ENCODE data around the gene ZMYND10. TPM values are rescaled to one million over a fixed set of nuclear protein-coding genes. Genes with fewer than 3 reads are reported as not detected.
A peak's percentile ranks its signal among the peaks of the same experiment; 100 is the strongest.

Gene ZMYND10
- total and polyA plus RNA-seq, 9 of the 15 experiments (the other 6 are each of a cell fraction or from before 2014, with no cell fraction given) = 0.20 to 2.8 (median 0.70) TPM

DNA sequence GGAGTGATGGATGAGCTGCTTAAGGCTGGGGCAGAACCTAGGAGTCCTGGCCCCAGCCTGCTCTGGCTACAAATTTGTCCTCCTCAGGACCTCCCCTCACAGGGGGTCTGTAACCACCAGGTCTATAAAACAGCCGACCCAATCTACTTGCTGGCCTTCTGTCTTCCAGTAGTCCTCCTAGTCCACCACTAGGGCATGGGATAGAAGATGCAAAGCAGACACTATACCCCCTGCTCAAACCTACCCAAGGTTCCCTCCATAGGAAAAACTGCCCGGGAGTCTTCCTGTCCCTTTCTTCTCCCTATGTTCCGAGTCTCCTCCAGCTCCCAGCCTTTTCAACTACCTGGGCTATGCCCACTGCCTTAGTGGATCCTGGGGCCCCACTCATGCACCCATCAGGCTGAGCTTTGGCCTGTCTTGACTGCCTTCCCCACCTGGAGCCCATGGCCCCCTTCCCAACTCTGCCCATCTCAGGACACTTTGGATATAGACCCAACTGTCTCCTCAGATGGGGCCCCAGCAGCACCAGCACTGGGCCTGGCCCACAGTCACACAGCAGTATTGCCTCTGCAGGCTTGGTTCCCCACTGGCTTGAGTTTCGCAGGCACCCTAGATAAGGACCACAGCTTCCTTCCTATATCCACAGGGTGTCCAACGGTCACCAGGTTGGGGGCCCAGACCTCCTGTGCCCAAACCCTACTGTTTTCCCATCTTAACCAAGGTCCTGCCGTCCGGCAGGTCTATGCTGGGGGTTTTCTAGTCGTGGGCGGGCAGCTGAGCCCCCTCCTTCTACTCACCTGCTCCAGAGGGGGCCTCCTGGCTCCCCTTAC is 47.4 kb downstream of the ZMYND10 start:
- FAIRE-seq (peak; percentile 72), ATAC-seq (no peak), DNase-seq (ENCODE audit: extremely low read depth in 1 of 4, low spot score in 3 of 4) (peak in 2 of 4 experiments; percentile 36 to 54)
- Histone ChIP-seq H3K36me3 (ENCODE audit: control insufficient read depth, insufficient read depth, low read length) (peaks cover 19% of the 10 kb centered on the region; the same call in 2 of the 3 replicates), H3K4me2 (ENCODE audit: insufficient read depth, low read length) (peak overlapping the region; percentile 86), H3K4me1 (replicated peaks in 1 of 2; ENCODE audit: control insufficient read depth in 2 of 2, insufficient read depth in 2 of 2, low read length in 2 of 2) (peaks cover 21 to 70% of the 10 kb centered on the region in 2 experiments; a peak in 4 of 5 replicates), H3K9me1 (ENCODE audit: control insufficient read depth, insufficient read depth, low read length) (no peaks in the 10 kb centered on the region), H3K79me2 (ENCODE audit: control insufficient read depth, insufficient read depth, low read length) (peaks cover 46% of the 10 kb centered on the region), H4K20me1 (replicated peaks; ENCODE audit: control insufficient read depth, insufficient read depth, low read length) (no peaks in the 10 kb centered on the region), H3K4me3 (peak overlapping the region; percentile 83), H3K9ac (ENCODE audit: insufficient read depth in 1 of 2, low read depth in 2 of 2, low read length in 2 of 2) (peak overlapping the region; percentile 66 to 97), H3K27me3 (ENCODE audit: control insufficient read depth in 2 of 2, insufficient read depth in 2 of 2, low read length in 2 of 2) (no peaks in the 10 kb centered on the region), H3K27ac (ENCODE audit: extremely low read depth, low read depth, low read length) (peak overlapping the region; percentile 76), H2AFZ (ENCODE audit: low read depth, low read length) (no peak overlapping the region; the same call in 1 of the 2 replicates), H3K9me3 (replicated peaks; ENCODE audit: control insufficient read depth, insufficient read depth, low read depth, low read length) (no peaks in the 10 kb centered on the region)
- ChIA-PET POLR2A (interaction anchor here (1.1 to 1.5 kb wide), 2 partner anchors 11 to 30 kb away, joined by 3 to 8 read pairs; partner anchors contain the start of gene TUSC2), CTCF (ENCODE audit: low intra/inter-chr PET ratio) (interaction anchor here (0.7 kb wide), 1 partner anchor 368 kb away, joined by 3 read pairs; no protein-coding TSS in a partner anchor)
- WGBS (ENCODE audit: insufficient coverage, low coverage, missing lambda C conversion rate) = 4% methylated on average over 9 of the region's 9 CpGs
- in situ Hi-C loops (cut with MboI) (no loop called here), intact Hi-C loops (cut with micrococcal nuclease) (loop anchor here (2.0 kb wide), 1 partner anchor 31 kb away; the partner anchor contains the start of gene TUSC2)
- BruUV-seq (replicated peaks) = TSS peak; percentile 40
- TF ChIP-seq TAF1 (IDR thresholded peaks at IDR 0.05; ENCODE audit: control insufficient read depth, extremely low read depth, insufficient read depth, low read length, severe bottlenecking) = no peak
- no peak for TF ChIP-seq HINFP (tag; conservative IDR thresholded peaks at IDR 0.05; ENCODE audit: low read depth)
- TF ChIP-seq, protein P1, sequence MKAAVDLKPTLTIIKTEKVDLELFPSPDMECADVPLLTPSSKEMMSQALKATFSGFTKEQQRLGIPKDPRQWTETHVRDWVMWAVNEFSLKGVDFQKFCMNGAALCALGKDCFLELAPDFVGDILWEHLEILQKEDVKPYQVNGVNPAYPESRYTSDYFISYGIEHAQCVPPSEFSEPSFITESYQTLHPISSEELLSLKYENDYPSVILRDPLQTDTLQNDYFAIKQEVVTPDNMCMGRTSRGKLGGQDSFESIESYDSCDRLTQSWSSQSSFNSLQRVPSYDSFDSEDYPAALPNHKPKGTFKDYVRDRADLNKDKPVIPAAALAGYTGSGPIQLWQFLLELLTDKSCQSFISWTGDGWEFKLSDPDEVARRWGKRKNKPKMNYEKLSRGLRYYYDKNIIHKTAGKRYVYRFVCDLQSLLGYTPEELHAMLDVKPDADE (conservative IDR thresholded peaks at IDR 0.05; ENCODE audit: control insufficient read depth, low read depth, low read length) = no peak
- no peak for TF ChIP-seq DACH1 (IDR thresholded peaks at IDR 0.05; ENCODE audit: partially characterized antibody)
- TF ChIP-seq CBX8 (IDR thresholded peaks at IDR 0.05; ENCODE audit: borderline replicate concordance, extremely low read depth, low read depth, low read length, poor library complexity, severe bottlenecking) = no peak
- TF ChIP-seq, protein P2, sequence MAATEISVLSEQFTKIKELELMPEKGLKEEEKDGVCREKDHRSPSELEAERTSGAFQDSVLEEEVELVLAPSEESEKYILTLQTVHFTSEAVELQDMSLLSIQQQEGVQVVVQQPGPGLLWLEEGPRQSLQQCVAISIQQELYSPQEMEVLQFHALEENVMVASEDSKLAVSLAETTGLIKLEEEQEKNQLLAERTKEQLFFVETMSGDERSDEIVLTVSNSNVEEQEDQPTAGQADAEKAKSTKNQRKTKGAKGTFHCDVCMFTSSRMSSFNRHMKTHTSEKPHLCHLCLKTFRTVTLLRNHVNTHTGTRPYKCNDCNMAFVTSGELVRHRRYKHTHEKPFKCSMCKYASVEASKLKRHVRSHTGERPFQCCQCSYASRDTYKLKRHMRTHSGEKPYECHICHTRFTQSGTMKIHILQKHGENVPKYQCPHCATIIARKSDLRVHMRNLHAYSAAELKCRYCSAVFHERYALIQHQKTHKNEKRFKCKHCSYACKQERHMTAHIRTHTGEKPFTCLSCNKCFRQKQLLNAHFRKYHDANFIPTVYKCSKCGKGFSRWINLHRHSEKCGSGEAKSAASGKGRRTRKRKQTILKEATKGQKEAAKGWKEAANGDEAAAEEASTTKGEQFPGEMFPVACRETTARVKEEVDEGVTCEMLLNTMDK (IDR thresholded peaks at IDR 0.05; ENCODE audit: borderline replicate concordance, insufficient read depth, low read depth, low read length, poor library complexity, severe bottlenecking) = no peak
- TF ChIP-seq, protein P3, sequence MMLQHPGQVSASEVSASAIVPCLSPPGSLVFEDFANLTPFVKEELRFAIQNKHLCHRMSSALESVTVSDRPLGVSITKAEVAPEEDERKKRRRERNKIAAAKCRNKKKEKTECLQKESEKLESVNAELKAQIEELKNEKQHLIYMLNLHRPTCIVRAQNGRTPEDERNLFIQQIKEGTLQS (IDR thresholded peaks at IDR 0.05) = no peak
- TF ChIP-seq, protein P3 (CRISPR knock-in tag; conservative IDR thresholded peaks at IDR 0.05) = no peak
- 0 out of 2 replicates have a peak, but pooled peaks have one; percentile 21 for TF ChIP-seq ETV1 (tag; conservative IDR thresholded peaks at IDR 0.05; ENCODE audit: low read depth)
- no peak for TF ChIP-seq NCOA2 (IDR thresholded peaks at IDR 0.05; ENCODE audit: partially characterized antibody in 2 of 2)
- no peak for TF ChIP-seq ZNF263 (CRISPR knock-in tag; IDR thresholded peaks at IDR 0.05; ENCODE audit: borderline replicate concordance)
- TF ChIP-seq SRSF1 (IDR thresholded peaks at IDR 0.05; ENCODE audit: low read depth, low read length) = no peak
- peak; percentile 19; the same call in 1 of the 2 replicates for TF ChIP-seq CBFA2T3 (IDR thresholded peaks at IDR 0.05)

Data from K562 (cell line).